Islet precursor cell (in vitro differentiated cells): Measurements from ENCODE around the gene OPHN1.
A peak's percentile ranks its signal among the peaks of the same experiment; 100 is the strongest.
"Not testable (repeated sequence)": the region's sequence is repeated elsewhere in the genome, so short reads cannot be mapped to it uniquely, and the experiment has no call there.

Experiments used
- DNase-seq: peaks from one replicate; pipeline ENCODE4 v3.0.0-alpha.2; 2018

The OPHN1 gene

DNA sequence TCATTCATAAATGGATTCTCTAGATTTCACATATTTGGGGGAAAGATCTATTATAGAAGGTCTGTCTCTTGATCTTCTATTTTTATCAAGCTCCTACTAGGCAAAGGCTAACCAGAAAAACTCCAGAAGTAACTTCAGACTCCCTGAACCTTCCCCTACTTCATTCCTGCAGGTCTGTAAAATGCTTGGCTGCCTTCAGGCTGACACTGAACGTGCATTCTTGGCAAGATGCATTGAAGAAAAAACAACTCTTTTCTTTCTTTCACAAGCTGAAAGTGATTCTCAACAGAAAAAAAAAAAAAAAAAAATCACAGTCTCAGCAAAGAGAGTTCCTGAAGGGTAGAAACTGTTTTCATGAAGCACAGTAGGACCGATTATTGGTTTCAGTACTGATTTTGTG lies 12.7 kb downstream of the OPHN1 start:
- DNase-seq: no peak

DNA sequence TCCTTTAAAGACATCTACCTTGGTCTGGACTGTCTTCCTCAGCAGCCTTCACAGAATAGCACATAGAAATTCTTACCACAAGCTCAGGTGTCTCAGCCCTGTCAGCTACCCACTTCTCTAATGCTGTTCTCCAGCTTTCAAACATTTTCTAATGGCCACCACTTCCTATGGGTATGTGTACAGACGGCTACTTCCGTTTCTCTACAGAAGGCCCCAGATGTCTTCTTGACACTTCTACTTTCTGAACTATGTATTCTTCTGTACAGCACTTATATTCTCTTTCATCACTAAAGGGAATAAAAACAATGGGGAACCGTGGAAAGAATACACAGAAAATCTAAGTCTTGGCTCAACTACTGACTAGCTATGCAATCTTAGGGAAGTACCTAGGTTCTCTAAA lies 13.3 kb downstream of the OPHN1 start:
- no peak for DNase-seq

DNA sequence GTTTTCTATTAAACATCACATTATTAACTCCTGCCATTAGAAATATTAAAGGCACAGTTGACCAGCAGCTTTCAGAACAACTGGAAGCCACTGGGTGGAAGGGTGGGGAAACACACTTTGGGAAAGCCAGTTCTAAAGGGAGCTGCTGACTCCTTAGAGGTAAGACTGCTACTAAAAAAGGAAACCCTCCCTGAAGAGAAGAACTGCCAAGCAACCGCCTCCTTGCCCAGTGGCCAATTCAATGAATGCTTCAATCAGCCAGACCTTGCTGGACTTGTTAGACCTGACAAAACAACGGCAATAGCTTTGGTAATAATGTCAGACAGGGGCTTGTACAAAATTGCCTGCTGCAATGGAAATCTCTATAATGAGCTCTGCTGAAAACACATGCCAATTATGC lies 15.6 kb downstream of the OPHN1 start:
- peak; percentile 54 for DNase-seq

DNA sequence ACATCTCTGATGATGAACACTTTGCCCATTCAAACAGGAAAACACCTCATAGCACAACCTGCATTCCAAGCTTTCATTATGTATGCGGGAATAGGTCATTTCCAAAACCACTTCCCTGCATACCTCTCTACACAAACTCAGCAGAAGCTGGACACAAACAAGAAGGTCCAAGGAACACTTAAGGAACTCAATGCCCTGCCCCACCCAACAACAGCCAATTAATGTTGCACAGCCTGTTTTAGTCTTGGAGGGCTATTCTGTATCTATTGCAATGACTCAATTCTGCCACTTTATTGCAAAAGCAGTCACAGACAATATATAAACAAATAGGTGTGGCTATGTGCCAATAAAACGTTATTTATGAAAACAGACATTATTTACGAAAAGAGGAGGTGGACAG lies 16.7 kb downstream of the OPHN1 start:
- peak; percentile 63 for DNase-seq

DNA sequence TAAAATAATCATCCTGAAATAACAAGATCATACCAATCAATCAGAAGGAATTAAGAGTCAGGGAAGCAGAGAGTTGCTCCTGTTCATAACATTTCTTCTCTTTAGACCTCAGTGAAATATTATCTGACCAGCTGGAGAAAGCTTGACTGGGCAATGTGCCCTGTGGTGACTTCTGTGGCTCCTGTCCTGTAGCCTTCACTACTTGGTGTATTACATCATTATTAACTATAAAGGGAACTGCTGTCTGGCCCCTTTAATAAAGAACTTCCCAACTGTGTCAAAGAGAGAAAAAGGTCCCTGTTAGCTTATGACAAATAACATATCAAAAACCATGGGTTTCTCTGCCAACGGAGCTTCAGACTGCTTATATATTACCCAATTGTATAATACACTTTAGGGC lies 18.0 kb downstream of the OPHN1 start:
- no peak for DNase-seq

DNA sequence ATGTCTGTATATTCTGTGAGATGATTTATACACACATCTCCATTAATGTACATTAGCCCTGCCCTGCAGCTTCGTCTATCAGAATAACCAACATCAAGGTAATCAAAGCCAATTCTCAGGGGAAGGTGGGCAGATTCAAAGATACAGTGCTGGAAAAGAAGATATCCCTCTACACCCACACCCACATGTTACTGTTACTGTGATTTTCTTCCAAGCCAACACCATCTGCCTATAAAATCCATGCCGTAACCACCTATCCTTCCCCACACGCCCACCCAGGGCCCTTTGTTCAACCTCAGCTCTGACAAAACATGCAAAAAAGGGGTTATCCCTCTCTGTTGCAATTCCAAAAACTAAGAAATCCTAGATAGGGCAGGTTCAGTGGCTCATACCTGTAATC lies 20.0 kb downstream of the OPHN1 start:
- DNase-seq: no peak

DNA sequence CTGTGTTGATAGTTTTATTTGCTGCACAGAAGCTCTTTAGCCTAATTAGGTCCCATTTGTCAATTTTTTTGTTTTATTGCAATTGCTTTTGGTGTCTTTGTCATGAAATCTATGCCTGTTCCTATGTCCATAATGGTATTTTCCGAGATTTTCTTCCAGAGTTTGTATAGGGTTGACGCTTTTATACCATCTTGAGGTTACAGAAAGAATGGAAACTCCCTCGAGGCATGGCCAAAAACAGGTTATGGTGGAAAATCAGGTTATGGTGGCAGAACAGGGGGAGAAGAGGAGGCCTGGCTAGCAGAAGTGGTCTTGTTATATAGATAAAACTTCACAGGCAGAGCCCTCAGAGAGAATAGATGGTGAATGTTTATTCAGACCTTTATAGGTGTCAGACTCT lies 21.6 kb downstream of the OPHN1 start:
- peak; percentile 57 for DNase-seq

DNA sequence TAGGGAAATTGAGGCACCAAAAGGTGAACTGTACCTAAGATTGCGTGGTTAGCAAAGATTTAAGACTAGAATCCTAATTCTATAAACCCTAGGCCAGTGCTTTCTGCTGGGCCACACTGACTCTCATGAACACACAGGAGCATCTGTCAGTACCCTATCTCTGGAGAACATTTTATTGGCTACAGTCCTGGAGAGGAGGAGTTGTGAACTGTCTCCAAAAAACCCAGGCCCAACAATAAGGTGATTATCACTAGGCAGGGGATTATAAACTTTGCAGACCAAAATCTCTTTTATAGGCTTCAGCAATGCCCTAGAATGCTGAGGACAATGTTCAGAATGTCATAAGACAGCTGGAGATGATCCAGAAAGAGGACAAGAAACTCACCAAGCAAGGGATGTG lies 24.1 kb downstream of the OPHN1 start:
- no peak for DNase-seq

DNA sequence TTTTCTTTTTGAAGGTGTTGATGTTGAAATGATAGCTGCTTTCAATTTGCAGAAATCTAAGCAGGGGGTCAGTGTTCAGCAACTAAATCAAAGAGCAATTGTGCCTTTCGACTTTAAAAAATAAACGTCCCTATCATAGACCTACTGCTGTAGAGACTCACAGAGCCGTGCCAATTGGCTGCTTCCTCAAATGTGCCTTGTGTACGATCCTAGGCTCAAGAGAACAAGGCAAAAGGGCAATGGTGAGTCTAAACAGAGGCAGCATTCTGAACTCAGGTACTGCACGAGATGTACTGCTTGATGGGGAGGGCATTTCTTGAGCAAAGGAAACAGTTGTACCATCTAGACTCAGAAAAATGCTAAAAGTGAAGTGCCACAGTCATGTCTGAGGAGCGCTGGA lies 29.8 kb downstream of the OPHN1 start:
- no peak for DNase-seq

DNA sequence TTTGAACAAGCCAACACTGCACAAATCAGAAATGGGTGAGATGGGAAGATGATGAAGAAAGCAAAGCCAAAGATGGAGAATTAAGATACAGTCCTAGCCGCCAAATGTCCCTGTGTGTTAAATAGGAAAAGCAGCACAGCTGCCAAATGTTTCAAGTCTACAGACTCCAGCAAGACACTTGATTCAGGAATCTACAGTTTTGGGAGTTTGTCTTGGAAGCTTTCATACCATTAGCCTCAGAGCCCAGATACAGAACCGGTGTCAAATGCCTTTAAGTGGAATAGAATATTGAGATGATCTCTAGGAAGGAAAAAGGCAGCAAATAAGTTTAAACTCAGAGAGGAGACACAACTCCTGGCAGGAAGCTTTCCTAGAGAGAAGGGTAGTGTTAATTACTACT lies 30.3 kb downstream of the OPHN1 start:
- no peak for DNase-seq

DNA sequence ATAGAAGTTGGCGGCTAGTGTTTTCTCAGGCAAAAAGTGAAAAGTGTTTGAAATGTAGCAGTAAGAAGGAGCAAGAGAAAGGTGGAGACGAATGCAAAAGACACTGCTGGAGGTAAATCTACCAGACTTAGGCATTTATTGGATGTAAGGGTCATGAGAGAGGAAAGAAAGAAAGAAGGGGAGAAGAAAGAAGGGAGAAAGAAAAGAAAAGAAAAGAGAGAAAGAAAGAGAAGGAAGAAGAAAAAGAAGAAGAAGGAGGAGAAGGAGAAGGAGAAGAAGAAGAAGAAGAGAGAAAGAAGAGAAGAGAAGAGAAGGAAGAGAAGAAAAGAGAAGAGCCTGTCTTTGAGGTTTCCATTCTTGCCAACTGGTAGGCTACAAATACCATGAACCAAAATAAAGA lies 31.2 kb downstream of the OPHN1 start:
- DNase-seq: no peak

DNA sequence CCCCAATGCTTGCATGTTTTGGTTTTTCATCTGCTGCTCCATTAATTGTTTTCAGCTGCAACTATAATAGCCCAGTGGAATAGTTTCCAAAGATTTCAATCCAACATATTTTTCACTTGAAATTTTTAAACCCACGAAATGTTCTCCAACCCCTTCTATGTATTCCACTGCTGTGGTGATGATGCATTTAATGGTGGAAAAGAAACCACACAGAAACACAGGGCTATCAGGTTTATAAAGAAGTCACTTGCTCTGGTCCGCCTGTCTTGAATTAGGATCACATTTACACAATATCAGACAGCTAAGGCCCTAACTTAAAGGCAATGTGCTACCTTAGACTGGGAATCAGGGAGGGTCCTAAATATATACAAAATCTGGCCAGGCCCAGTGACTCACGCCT lies 35.0 kb downstream of the OPHN1 start:
- DNase-seq: no peak

DNA sequence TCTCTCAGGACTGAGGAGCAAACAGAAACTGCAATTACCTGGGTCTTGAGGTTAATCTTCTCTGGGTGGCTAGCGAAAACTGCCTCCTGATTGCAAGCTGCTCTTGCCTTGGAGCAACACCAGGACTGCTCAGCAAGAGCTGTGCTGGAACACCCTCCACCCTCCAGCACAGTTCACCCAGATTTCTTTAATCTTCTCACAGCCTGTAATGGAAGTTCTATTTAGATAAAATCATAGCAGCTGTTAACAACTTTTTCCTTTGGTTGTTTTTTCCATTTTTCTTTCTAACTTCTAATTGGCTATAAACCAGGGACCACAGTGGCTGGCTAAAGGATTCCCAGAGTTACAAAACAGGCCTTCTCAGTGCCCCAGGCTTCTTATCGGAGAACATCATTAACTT lies 36.3 kb downstream of the OPHN1 start:
- DNase-seq: peak; percentile 72

DNA sequence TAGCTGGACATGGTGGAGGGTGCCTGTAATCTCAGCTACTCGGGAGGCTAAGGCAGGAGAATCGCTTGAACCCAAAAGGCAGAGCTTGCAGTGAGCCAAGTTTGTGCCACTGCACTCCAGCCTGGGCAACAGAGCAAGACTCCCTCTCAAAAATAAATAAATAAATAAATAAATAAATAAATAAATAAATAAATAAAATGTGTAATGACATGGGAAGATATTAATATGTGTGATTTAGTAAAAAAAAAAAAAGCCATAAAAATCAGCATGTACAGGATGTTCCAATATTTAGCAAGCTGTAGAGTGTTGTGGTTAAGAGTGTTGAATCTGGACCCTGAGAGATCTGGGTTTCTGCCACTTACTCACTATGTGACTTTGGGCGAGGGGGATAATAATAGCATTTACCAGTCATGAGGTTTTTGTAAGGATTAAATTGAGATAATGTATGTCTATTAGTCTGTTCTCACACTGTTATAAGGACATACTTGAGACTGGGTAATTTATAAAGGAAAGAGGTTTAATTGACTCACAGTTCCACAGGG lies 43.8 kb downstream of the OPHN1 start:
- not testable (repeated sequence) for DNase-seq

DNA sequence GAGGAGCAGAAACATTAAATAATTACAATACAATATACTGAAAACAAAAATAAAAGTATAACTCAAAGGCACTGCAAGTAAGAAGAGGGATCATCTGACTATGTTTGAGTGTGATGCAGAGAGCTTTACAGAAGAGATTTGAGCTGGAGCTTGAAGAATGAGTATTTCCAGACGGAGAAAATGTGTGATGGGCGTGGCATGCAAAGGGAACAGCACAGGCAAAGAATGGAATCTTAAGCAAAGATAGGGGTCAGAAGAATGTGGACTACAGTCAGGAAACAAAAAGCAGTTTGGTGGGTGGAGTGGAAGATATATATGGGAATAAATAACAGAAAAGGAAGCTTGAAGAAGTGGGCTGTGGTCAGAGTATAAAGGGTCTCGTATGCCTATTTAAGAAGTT lies 45.5 kb downstream of the OPHN1 start:
- DNase-seq: no peak

DNA sequence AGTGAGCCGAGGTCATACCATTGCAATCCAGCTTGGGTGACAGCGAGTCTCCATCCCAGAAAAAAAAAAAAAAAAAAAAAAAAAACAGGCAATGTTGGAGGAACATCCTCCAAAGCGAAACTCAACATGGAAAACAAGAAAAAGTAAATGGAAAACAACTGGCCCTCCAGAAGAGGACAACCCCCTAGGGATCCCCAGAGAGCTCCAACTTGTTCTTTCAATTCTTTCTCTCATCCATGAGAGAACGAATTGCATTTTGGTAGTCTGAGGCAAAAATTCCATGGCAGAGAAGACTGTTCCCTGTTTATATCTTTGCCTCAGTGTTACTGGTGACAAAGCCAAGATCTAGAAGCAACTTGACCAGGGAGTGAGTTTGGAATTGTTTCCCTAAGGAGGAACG lies 49.8 kb downstream of the OPHN1 start:
- DNase-seq: no peak

DNA sequence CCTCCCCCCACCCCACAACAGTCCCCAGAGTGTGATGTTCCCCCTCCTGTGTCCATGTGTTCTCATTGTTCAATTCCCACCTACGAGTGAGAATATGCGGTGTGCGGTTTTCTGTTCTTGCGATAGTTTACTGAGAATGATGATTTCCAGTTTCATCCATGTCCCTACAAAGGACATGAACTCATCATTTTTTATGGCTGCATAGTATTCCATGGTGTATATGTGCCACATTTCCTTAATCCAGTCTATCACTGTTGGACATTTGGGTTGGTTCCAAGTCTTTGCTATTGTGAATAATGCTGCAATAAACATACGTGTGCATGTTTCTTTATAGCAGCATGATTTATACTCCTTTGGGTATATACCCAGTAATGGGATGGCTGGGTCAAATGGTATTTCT lies 55.7 kb downstream of the OPHN1 start:
- DNase-seq: not testable (repeated sequence)

DNA sequence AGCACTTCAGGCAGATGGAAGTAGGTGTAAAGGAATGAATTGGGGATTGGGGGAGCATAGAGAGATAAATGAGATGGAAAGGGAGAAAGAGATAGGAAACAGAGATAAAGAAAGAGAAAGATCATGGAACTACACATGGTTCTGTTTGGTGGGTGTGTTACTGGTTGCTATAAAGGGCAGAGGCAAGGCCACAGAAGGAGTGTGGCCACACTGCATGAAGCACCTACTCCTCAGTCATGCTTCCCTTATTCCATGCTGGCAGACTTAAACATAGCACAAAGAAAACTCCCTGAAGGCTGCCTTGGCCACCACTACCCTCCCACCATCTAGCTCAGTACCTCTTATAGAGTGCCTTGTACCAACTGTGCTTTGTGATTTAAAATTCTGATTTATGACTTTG lies 56.9 kb downstream of the OPHN1 start:
- no peak for DNase-seq

DNA sequence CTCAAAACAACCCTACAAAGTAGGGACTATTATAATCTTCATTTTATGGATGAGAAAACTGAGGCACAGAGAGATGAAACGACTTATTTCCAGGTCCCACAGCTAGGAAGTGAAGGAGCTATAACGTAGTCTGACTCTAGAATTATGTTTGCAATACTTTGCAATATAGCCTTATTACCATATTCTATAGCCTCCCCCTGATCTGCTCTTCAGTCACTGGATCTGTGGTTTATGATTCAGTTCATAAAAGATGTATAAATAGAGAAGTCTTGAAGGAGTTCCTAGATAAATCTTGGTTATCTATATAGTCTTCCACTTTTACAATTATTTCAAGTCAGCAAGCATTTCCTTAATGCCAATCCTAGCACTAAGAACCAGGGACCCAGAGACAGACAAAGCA lies 57.5 kb downstream of the OPHN1 start:
- no peak for DNase-seq

DNA sequence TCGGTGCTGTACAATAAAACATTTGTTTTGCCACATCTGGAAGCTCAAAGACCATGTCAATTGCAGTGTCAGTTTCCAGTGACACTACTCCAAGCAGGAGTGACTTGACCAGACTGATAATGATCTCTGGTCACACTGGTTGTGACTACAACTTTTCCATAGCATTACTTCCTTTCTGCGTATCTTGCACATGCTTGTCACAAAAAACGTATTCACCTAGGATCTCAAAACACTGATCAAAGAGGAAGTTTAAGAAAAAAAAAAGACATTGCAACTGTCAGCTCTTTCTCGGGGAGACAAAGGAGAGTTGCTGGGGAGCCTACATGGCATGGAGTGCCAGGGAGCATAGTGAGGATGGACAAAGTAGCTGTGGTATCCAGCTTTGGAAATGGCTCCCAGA lies 60.6 kb downstream of the OPHN1 start:
- DNase-seq: no peak

DNA sequence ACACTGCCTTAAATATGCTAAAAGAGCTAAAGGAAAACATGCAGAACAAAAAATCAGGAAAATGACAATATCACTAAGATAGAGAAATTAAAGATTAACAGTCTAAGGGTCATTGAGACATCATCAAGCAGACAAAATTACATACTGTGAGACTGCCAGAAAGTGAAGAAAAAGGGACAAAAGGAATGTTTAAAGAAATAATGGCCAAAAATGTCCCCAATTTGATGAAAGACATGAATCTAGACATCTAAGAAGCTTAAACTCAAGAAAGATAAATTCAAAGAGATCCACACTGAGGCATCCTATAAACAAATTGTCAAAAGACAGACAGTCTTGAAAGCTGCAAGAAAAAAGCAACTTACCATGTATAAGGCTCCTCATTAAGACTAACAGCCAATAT lies 63.7 kb downstream of the OPHN1 start:
- no peak for DNase-seq

DNA sequence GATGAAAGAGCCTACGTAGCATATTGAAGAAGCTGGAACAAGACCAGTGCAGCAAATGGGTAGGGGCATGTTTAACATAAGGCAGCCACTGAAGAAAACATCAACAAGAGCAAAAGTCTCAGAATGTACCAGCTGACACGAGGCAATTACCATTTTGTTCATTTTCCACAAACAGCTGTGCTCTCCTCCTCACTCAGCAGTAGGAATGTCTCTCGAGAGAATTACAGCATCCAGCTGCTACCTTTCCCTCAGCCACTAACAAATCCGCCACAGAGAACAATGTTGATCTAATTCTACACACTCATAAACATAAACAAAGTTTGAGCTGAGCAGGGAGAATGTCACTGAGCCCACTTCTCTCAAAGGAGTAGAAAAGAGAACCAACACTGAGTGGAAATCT lies 68.0 kb downstream of the OPHN1 start:
- DNase-seq: no peak

DNA sequence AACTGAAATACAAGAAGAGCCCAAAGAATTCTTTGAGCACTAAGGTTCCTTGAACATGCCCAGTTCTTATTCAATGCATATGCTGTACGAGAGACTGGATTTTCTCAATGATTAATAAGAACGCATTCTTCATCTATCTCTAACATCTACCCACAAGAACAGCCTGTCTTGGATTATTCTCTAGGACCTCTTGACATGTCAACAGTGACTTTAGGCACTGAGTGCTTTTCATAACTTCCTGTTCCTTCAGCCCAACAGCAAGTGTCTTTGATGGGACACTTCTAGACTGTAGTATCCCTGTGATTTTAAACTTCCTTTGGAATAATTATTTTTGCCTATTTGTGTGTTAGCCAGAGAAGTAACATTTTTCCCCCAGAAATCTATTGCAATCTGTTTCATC lies 69.3 kb downstream of the OPHN1 start:
- DNase-seq: no peak

DNA sequence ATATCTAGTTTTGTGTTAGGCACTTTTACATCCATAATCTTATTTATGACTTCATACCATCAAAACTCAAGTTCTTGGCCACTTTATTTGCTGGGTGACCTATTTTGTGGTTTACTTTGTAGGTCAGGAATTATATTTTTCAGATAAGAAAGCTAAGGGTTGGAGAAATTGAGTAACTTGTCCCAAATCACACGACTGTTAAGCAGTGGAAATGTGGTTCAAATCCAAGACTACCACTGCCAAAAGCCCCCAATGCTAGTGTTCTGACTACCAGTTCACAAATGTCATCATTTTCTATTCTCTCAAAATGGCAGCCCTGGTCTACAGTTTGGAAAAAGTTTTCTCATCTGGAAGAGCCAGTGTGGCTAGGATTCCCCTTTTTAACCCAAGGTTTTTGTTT lies 74.6 kb downstream of the OPHN1 start:
- no peak for DNase-seq

DNA sequence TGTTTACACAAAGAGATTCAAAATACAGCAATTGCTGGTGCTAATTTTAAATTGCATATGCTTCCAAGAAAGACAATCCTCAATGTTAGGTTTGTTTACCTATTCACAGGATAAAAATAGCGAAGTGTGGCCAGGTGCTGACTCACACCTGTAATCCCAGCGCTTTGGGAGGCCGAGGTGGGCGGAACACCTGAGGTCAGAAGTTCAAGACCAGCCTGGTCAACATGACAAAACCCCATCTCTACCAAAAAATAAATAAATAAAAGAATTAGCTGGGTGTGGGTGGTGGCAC lies 77.7 kb downstream of the OPHN1 start:
- DNase-seq: no peak

DNA sequence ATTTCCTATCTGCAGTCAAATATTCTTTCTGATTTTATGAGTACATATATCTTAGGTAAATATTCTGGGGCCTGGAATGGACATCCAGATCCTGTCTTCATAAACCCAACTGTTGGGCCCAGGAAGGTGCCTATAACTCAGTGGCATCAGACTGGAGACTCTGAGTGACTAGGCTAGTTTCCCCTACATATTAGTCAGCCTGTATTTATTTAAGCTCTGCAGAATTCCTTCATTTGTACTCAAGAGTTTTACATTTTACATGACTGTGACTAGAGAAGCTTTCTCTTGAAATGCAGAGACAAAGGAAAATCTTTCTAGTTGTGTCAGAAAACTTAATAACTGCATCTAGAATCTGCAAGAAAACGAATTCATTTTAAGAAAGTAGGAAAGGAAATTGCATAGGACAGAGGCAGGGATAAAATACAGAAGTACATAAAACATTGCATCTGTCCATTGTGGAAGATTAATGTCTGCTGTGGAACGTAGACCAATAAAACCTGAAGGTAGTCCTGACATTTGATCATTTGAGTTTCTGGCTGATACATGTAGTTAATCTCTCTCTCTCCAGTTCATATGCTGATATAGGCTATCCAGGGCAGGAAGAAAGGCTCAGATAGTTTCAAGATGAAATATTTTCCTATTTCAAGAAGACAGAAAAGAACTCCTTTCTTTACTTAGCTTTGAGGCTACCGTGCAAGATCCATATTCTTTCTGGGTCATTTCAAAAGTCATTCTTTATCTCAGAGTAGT lies 78.2 kb downstream of the OPHN1 start:
- DNase-seq: no peak
